Neural cell (in vitro differentiated cells): Measurements from ENCODE around the gene TTC21A. TPM values are rescaled to one million over a fixed set of nuclear protein-coding genes. Genes with fewer than 3 reads are reported as not detected.

Experiments
- H2AFZ ChIP-seq: fragments of 200-600, 300-800 bp; sonication (generic), shearing (Covaris generic); 2 replicates; pipeline ENCODE4 v1.6.0; 2014; ENCODE audit warnings: low read depth, mild to moderate bottlenecking, antibody characterized with exemption, low read length, moderate library complexity
- H3F3A ChIP-seq: fragments of 200-600 bp; shearing (Covaris generic); 2 replicates; pipeline ENCODE4 v1.6.1; 2016; ENCODE audit warnings: mild to moderate bottlenecking, moderate library complexity, mixed read lengths, antibody characterized with exemption, low read length; ENCODE audit not compliant: insufficient read depth, poor library complexity, severe bottlenecking
- H3K27ac ChIP-seq: fragments of 200-600, 300-800 bp; sonication (generic), shearing (Covaris generic); 2 replicates; pipeline ENCODE4 v1.5.1; 2014; ENCODE audit warnings: mild to moderate bottlenecking, low read length, moderate library complexity
- H3K27me3 ChIP-seq: fragments of 300-800, 200-600 bp; sonication (generic), shearing (Covaris generic); 2 replicates; pipeline ENCODE4 v1.6.0; 2014; ENCODE audit warnings: mild to moderate bottlenecking, low read depth, low read length, moderate library complexity; ENCODE audit not compliant: insufficient read depth
- H3K36me3 ChIP-seq: fragments of 300-800, 200-600 bp; sonication (generic), shearing (Covaris generic); 2 replicates; pipeline ENCODE4 v1.5.1; 2014; ENCODE audit warnings: mild to moderate bottlenecking, antibody characterized with exemption, low read length, moderate library complexity; ENCODE audit not compliant: insufficient read depth
- H3K4me2 ChIP-seq: fragments of 300-800, 200-600 bp; sonication (generic), shearing (Covaris generic); 2 replicates; pipeline ENCODE4 v1.6.0; 2014; ENCODE audit warnings: mild to moderate bottlenecking, low read length
- H3K4me3 ChIP-seq: fragments of 300-800, 200-600 bp; sonication (generic), shearing (Covaris generic); 2 replicates; pipeline ENCODE4 v1.5.1; 2014; ENCODE audit warnings: mild to moderate bottlenecking, low read length, moderate library complexity
- H3K79me2 ChIP-seq: fragments of 200-600 bp; shearing (Covaris generic); replicated peaks from 2 replicates; pipeline ENCODE4 v1.6.0; 2014; ENCODE audit warnings: mild to moderate bottlenecking, low read length, moderate library complexity; ENCODE audit not compliant: insufficient read depth
- H3K9ac ChIP-seq: fragments of 300-800, 200-600 bp; sonication (generic), shearing (Covaris generic); 2 replicates; pipeline ENCODE4 v1.6.1; 2016; ENCODE audit warnings: mild to moderate bottlenecking, low read length, mixed read lengths
- H3K9me2 ChIP-seq: fragments of 200-600 bp; shearing (Covaris generic); 2 replicates; pipeline ENCODE4 v1.6.1; 2016; ENCODE audit warnings: mild to moderate bottlenecking, low read length, mixed read lengths; ENCODE audit not compliant: insufficient read depth
- H3K9me3 ChIP-seq: fragments of 200-600, 300-800 bp; sonication (generic), shearing (Covaris generic); 2 replicates; pipeline ENCODE4 v1.6.1; 2016; ENCODE audit warnings: mild to moderate bottlenecking, mixed run types, low read length, moderate library complexity, mixed read lengths
- H4K20me1 ChIP-seq: fragments of 200-600 bp; shearing (Covaris generic); 2 replicates; pipeline ENCODE4 v1.6.1; 2016; ENCODE audit warnings: mild to moderate bottlenecking, mixed run types; ENCODE audit not compliant: insufficient read depth
- EP300 ChIP-seq: fragments of 450-650 bp; conservative IDR thresholded peaks from 2 replicates; pipeline ENCODE4 v1.6.1; 2014; ENCODE audit warnings: antibody characterized with exemption, mild to moderate bottlenecking, moderate library complexity; ENCODE audit not compliant: poor library complexity, severe bottlenecking
- EZH2 ChIP-seq: fragments of 200-600, 300-800 bp; shearing (Covaris generic), sonication (generic); IDR thresholded peaks from 2 replicates; pipeline ENCODE4 v1.6.1; 2014; ENCODE audit warnings: antibody characterized with exemption, low read length, borderline replicate concordance, mild to moderate bottlenecking; ENCODE audit not compliant: insufficient read depth, poor library complexity, severe bottlenecking
- MXI1 ChIP-seq: fragments of 450-650 bp; conservative IDR thresholded peaks from 2 replicates; pipeline ENCODE4 v1.6.1; 2014; ENCODE audit warnings: antibody characterized with exemption, mild to moderate bottlenecking; ENCODE audit not compliant: poor library complexity, severe bottlenecking
- POLR2AphosphoS5 ChIP-seq: IDR thresholded peaks from 2 replicates; pipeline ENCODE4 v1.6.1; 2012
- RAD21 ChIP-seq: fragments of 450-650 bp; conservative IDR thresholded peaks from 2 replicates; pipeline ENCODE4 v1.6.1; 2014; ENCODE audit warnings: antibody characterized with exemption, mild to moderate bottlenecking, moderate library complexity
- SMC3 ChIP-seq: fragments of 450-650 bp; conservative IDR thresholded peaks from 2 replicates; pipeline ENCODE4 v1.6.1; 2014; ENCODE audit warnings: antibody characterized with exemption, mild to moderate bottlenecking, moderate library complexity; ENCODE audit not compliant: poor library complexity
- TAF1 ChIP-seq: IDR thresholded peaks from 2 replicates; pipeline ENCODE4 v1.6.1; 2012; ENCODE audit warnings: low read depth
- polyA plus RNA-seq: library from polyadenylated mRNA; depleted of rRNA; stranded (reverse); fragments of >200 nt; gene quantifications from 2 replicates; pipeline ENCODE4 v1.2.3, GENCODE V29; 2014
- TF ChIP-seq, protein P1 (sequence below): IDR thresholded peaks from 2 replicates; pipeline ENCODE4 v1.6.1; 2012; ENCODE audit warnings: borderline replicate concordance
- TF ChIP-seq, protein P2 (sequence below): fragments of 450-650 bp; IDR thresholded peaks from 2 replicates; pipeline ENCODE4 v1.5.1; 2014; ENCODE audit warnings: antibody characterized with exemption, mild to moderate bottlenecking, moderate library complexity; ENCODE audit not compliant: poor library complexity, severe bottlenecking

Gene TTC21A
- polyA plus RNA-seq, 1 donor from 2014 or later: 6.2 TPM

DNA sequence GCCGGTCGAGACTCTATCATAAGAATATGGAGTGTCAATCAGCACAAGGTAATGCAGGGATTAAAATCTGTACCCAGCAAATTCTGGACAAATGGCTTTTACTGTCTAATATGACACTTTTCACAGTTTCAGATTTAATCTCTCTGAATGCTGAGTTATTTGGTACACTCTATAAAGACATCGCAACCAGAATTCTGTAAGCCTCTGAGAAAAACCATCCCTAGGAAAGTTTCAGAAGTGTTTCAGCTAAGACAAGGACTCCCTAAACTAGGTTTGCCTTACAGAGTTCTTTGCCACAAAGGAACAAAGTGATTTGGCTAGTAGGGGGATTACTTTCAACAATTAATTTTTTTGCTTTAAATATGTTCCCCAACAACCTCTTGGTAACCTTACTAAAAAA, 44.3 kb upstream of the TTC21A start:
- H3K9ac ChIP-seq: no peak overlapping the region
- H3K27me3 ChIP-seq: no peaks in the 10 kb centered on the region
- no peaks in the 10 kb centered on the region for H3F3A ChIP-seq
- H3K36me3 ChIP-seq: no peaks in the 10 kb centered on the region
- no peak overlapping the region for H3K4me2 ChIP-seq
- no peak overlapping the region for H3K4me3 ChIP-seq
- H3K79me2 ChIP-seq: peaks cover 49% of the 10 kb centered on the region
- no peak overlapping the region for H3K27ac ChIP-seq
- no peaks in the 10 kb centered on the region for H3K9me2 ChIP-seq
- H2AFZ ChIP-seq: no peak overlapping the region
- H3K9me3 ChIP-seq: no peaks in the 10 kb centered on the region
- H4K20me1 ChIP-seq: no peaks in the 10 kb centered on the region
- TF ChIP-seq EZH2: no peak
- TF ChIP-seq RAD21: no peak
- TF ChIP-seq SMC3: no peak
- TF ChIP-seq, protein P1, sequence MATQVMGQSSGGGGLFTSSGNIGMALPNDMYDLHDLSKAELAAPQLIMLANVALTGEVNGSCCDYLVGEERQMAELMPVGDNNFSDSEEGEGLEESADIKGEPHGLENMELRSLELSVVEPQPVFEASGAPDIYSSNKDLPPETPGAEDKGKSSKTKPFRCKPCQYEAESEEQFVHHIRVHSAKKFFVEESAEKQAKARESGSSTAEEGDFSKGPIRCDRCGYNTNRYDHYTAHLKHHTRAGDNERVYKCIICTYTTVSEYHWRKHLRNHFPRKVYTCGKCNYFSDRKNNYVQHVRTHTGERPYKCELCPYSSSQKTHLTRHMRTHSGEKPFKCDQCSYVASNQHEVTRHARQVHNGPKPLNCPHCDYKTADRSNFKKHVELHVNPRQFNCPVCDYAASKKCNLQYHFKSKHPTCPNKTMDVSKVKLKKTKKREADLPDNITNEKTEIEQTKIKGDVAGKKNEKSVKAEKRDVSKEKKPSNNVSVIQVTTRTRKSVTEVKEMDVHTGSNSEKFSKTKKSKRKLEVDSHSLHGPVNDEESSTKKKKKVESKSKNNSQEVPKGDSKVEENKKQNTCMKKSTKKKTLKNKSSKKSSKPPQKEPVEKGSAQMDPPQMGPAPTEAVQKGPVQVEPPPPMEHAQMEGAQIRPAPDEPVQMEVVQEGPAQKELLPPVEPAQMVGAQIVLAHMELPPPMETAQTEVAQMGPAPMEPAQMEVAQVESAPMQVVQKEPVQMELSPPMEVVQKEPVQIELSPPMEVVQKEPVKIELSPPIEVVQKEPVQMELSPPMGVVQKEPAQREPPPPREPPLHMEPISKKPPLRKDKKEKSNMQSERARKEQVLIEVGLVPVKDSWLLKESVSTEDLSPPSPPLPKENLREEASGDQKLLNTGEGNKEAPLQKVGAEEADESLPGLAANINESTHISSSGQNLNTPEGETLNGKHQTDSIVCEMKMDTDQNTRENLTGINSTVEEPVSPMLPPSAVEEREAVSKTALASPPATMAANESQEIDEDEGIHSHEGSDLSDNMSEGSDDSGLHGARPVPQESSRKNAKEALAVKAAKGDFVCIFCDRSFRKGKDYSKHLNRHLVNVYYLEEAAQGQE: no peak
- no peak for TF ChIP-seq POLR2AphosphoS5
- no peak for TF ChIP-seq MXI1

DNA sequence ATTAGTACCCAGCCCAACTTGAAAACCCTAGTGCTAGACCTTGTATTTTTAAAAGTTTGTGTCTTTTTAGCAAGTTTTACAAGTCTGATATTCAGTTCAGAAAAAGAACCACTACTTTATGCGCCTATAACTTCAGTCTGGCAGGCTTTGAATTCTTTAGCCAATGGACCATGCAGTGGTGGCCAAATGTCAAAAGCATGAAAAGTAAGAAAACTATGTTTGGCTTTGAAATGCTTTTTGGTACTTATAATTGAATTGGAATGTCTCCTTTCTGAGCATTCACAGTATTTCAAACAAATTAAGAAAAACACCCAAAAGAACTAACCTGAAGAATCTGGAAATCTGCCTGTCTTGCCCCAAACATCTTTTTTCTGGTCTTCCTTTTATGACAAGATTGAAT, 42.8 kb upstream of the TTC21A start:
- Histone ChIP-seq H3K36me3 (no peaks in the 10 kb centered on the region), H2AFZ (no peak overlapping the region), H3K4me2 (no peak overlapping the region), H3K9ac (no peak overlapping the region), H3K27me3 (no peaks in the 10 kb centered on the region), H3K79me2 (peaks cover 34% of the 10 kb centered on the region), H4K20me1 (no peaks in the 10 kb centered on the region), H3F3A (no peaks in the 10 kb centered on the region), H3K9me2 (no peaks in the 10 kb centered on the region), H3K9me3 (no peaks in the 10 kb centered on the region), H3K27ac (no peak overlapping the region), H3K4me3 (no peak overlapping the region)
- no peak for TF ChIP-seq RAD21
- TF ChIP-seq, protein P1: no peak
- TF ChIP-seq TAF1: no peak
- TF ChIP-seq POLR2AphosphoS5: no peak
- TF ChIP-seq EP300: no peak
- TF ChIP-seq, protein P2, sequence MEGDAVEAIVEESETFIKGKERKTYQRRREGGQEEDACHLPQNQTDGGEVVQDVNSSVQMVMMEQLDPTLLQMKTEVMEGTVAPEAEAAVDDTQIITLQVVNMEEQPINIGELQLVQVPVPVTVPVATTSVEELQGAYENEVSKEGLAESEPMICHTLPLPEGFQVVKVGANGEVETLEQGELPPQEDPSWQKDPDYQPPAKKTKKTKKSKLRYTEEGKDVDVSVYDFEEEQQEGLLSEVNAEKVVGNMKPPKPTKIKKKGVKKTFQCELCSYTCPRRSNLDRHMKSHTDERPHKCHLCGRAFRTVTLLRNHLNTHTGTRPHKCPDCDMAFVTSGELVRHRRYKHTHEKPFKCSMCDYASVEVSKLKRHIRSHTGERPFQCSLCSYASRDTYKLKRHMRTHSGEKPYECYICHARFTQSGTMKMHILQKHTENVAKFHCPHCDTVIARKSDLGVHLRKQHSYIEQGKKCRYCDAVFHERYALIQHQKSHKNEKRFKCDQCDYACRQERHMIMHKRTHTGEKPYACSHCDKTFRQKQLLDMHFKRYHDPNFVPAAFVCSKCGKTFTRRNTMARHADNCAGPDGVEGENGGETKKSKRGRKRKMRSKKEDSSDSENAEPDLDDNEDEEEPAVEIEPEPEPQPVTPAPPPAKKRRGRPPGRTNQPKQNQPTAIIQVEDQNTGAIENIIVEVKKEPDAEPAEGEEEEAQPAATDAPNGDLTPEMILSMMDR: no peak
- no peak for TF ChIP-seq SMC3
- no peak for TF ChIP-seq MXI1
- no peak for TF ChIP-seq EZH2
